HG03039 (cell line): ENCODE results near the gene DOHH.

ENCODE experiments used
- ATAC-seq: cut with Tn5 transposase; IDR thresholded peaks from one replicate; pipeline ENCODE4 v1.9.1; 2021; ENCODE audit warnings: mild to moderate bottlenecking, moderate library complexity; ENCODE audit not compliant: unreplicated experiment

Gene DOHH

GRCh38 chr19:3443840-3444694 lies 56.4 kb downstream of the DOHH start:
- no peak for ATAC-seq

- no peak for ATAC-seq
Observed at GRCh38 chr19:3442487-3443071, 57.9 kb downstream of the DOHH start.

- no peak for ATAC-seq
Observed at GRCh38 chr19:3441986-3442329, 58.5 kb downstream of the DOHH start.

GRCh38 chr19:3441089-3441985 lies 59.1 kb downstream of the DOHH start:
- no peak for ATAC-seq
